Activated T-cell treated with anti-CD3 and anti-CD28 coated beads, Interleukin-2, amount 50 U/mL, for 1 hour (primary cell): ENCODE measurements around the gene TBK1.

Experiments used
- DNase-seq: peaks from one replicate; pipeline ENCODE4 v3.0.0-alpha.2; 2020

Gene TBK1

DNA sequence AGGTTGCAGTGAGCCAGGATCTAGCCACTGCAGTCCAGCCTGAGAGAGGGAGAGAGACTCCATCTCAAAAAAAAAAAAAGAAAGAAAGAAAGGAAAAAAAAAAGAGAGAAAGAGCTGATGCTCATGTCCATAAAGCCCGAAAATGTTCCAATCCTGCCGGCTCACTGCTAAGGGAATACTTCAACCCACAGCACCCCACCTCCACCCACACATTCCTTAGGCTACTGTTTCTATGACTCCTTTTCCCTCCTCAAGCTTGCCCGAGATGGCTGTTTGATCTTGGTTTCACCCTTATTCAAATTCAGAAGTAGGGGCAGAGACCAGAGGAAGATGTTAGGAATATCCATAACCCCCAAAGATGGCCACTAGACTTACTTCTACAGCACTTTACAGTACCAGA is 98.8 kb downstream of the TBK1 start:
- no peak for DNase-seq

DNA sequence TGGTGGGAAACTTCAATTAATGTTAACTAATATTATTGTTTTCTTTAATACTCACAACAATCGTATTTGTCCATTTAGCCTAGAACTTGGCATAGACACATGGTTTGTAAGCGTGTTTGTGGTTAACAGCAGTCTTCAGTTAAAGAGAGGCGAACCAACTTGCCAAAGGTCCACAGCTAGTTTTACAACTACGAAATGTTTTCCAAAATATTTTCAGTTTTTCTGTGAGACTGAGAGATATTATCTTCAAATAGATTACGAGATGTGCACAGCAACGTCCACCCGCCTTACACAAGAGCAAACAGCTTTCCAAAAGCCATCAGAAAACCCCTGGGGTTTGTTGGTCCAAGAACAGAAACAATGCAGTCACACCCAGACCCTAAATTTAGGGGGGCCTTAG is 99.8 kb downstream of the TBK1 start:
- DNase-seq: no peak
